ENCODE data around the gene AP1S3. TPM values are rescaled to one million over a fixed set of nuclear protein-coding genes. Genes with fewer than 3 reads are reported as not detected.

AP1S3 gene
- total RNA-seq (under 1 TPM in 3 of 4 donors, not detected in 1; 0.10 to 0.69 (median 0.44) TPM), polyA plus RNA-seq (under 1 TPM in 2 of 3 donors, not detected in 1; 0.05 to 0.08 TPM)
- long read RNA-seq, donor 1, result 0 reads
- long read RNA-seq, donor 2, result 0 reads

DNA sequence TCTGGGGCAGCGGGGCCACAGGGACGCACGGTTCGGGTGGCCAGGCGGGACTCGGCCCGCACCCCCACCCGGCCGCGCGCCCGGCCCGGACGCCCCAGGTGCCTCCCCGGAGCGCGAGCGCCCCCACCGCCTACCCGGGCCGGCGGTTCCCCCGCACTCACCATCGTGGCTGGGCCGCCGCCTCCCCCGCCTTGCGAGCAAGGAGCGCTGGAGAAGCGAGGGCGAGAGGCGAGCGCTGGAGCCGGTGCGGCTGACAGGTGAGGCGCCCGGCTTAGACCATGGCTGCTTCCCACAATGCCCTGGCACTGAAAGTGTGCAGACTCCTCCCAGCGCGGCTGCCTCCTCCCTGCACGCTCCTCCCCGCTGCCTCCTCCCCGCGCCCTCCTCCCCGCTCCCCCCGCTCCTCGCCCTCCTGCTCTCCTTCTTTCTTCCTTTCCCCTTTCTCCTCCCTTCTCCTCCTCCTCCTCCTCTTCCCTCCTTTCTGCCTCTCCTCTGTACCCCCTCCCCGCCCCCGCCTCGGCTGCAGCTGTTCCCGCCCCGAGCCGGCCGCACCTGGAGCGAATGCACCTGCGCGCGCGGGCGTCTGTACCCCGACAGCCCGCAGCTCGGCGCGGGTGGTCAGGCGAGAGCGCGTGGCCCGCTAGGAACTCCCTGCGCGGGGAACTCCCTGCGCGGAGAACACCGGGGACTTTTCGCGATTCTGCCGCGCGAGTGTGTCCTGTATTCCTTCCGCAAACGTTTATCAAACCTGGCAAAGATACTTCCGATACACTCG, at the start of gene AP1S3:
AP1S3 (minus strand) TSS at position 296 of the 775 bp plus-strand sequence; CDS start at position 164, 132 bp downstream.
- Histone ChIP-seq H3K4me1 (peaks cover 4% of the 10 kb centered on the region), H3K27ac (no peak within 1 kb of the TSS), H3K36me3 (ENCODE audit: insufficient read depth in 1 of 2, low read depth in 1 of 2) (no peaks in the 10 kb centered on the region), H3K4me3 (peak within 1 kb of the TSS; percentile 67), H3K27me3 (ENCODE audit: insufficient read depth in 3 of 3, low read length in 2 of 3) (peaks cover 0 to 3% (median 3%) of the 10 kb centered on the region in 3 donors), H3K9me3 (no peaks in the 10 kb centered on the region)
- intact Hi-C loops (cut with DNase I), result no loop called here
- TF ChIP-seq CTCF (IDR thresholded peaks at IDR 0.05), result no peak
- DNase-seq (peak; percentile 42 to 65), ATAC-seq (peak; percentile 59 to 77 (median 68))
- WGBS, 3 donors, result 2 to 4% (median 3%) methylated on average over 48 to 82 of the region's 82 CpGs

- intact Hi-C loops (cut with DNase I), result no loop called here
- H3K36me3 ChIP-seq (ENCODE audit: insufficient read depth in 1 of 2, low read depth in 1 of 2), result peaks cover 5 to 95% of the 10 kb centered on the region in 2 donors
- no peak overlapping the region for H3K4me3 ChIP-seq
- DNase-seq, result no peak
- no peaks in the 10 kb centered on the region for H3K4me1 ChIP-seq
- ATAC-seq, result no peak
- TF ChIP-seq CTCF (IDR thresholded peaks at IDR 0.05), result no peak
- H3K27me3 ChIP-seq (ENCODE audit: insufficient read depth in 3 of 3, low read length in 2 of 3), result no peaks in the 10 kb centered on the region
- 77 to 93% (median 84%) methylated on average over 5 of the region's 5 CpGs for WGBS, 3 donors
- no peaks in the 10 kb centered on the region for H3K9me3 ChIP-seq
- no peak overlapping the region for H3K27ac ChIP-seq
Observed at GRCh38 chr2:223887127-223887526, 49.7 kb upstream of the AP1S3 start.

DNA sequence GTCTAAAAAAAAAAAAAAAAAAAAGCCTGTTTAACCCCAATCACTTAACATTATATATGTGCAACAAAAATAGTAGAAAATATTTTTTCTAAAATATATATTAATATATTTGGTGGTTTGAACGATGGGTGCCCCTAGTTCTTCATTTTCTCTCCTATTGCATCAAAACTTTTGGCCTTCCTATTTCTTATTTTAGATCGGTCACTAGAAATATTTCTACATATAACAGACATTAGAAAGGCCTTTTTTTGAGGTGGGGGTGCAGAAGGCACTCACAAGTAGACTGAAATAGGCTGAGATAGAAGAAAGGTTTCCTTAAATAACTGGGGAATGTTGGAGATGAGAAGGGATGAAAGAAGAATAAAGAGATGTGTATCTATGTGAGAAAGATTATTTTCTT, 49.3 kb upstream of the AP1S3 start:
- H3K27me3 ChIP-seq (ENCODE audit: insufficient read depth in 3 of 3, low read length in 2 of 3), result no peaks in the 10 kb centered on the region
- H3K4me1 ChIP-seq, result no peaks in the 10 kb centered on the region
- no peak overlapping the region for H3K27ac ChIP-seq
- no peaks in the 10 kb centered on the region for H3K9me3 ChIP-seq
- peaks cover 5 to 95% of the 10 kb centered on the region in 2 donors for H3K36me3 ChIP-seq (ENCODE audit: insufficient read depth in 1 of 2, low read depth in 1 of 2)
- ATAC-seq, result no peak
- DNase-seq, result no peak
- TF ChIP-seq CTCF (IDR thresholded peaks at IDR 0.05), result no peak
- H3K4me3 ChIP-seq, result no peak overlapping the region
- intact Hi-C loops (cut with DNase I), result no loop called here
- WGBS, 3 donors, result 0 to 53% (median 0%) methylated on average over 2 of the region's 2 CpGs

DNA sequence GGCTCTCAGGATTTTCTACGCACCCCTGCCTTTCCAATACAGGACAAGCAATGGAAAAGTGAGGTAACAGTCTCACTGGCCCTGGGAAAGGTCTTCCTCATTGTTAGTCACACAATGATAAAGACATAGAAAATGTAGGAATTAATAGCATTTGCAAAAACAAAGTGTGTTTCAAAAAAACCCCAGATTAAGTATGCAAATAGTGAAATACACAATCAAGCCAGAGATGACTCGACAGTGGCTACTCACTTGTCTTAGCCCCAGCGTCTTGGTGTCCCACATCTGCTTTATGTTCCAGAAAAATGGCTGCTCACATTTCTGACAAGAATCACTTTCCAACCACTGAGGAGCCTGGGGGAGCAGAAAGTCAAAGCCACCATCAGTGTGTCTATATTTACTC, 47.0 kb upstream of the AP1S3 start:
- 87 to 91% (median 89%) methylated on average over 3 of the region's 3 CpGs for WGBS, 3 donors
- peaks cover 10 to 96% of the 10 kb centered on the region in 2 donors for H3K36me3 ChIP-seq (ENCODE audit: insufficient read depth in 1 of 2, low read depth in 1 of 2)
- no peak for TF ChIP-seq CTCF (IDR thresholded peaks at IDR 0.05)

More for the DNA sequence above, 47.0 kb upstream of the AP1S3 start:
- no peaks in the 10 kb centered on the region for H3K4me1 ChIP-seq
- intact Hi-C loops (cut with DNase I), result no loop called here
- no peaks in the 10 kb centered on the region for H3K9me3 ChIP-seq
- ATAC-seq (no peak), DNase-seq (no peak)
- H3K4me3 ChIP-seq, result no peak overlapping the region
- no peak overlapping the region for H3K27ac ChIP-seq
- no peaks in the 10 kb centered on the region for H3K27me3 ChIP-seq (ENCODE audit: insufficient read depth in 3 of 3, low read length in 2 of 3)

Data from psoas muscle (tissue), 8 donors.